ENCODE measurements around the gene AGPAT4. TPM values are rescaled to one million over a fixed set of nuclear protein-coding genes. Genes with fewer than 3 reads are reported as not detected.

Gene AGPAT4
- polyA plus RNA-seq, 1 donor (not counting 4 experiments of a cell fraction or from before 2014, with no cell fraction given), result 8.4 TPM

DNA sequence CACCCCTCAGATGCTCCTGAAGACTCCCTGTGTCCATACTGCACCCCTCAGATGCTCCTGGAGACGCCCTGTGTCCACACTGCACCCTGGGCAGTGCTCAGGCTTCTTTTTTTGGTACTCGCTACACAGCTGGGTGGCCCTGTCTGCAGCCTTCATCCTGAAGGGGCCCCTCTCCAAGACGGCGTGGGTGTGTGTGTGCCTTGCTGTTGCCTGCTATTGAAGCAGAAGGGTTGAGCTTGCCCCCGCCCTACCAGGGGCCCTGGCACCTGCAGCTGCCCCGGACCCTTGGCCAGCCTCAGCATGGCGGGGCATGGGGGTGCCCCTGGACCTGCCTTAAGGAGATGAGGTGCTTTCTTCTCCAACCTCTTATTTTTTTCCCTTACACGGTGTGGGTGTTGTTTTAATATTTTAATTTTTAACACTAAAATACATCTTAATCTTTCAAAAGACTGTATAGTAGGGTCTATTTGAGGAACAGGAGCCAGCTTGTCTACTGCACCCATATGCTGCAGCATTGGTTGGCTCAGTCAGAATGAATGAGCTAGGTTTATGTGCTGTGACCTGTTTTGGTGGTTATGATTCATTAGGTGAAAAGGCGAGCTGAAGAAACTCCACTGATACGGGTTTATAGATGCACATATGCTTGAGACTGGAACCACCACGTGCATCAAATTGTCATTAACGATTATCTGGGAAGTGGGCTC lies 135.9 kb downstream of the AGPAT4 start:
- FAIRE-seq (peak; percentile 97), DNase-seq (ENCODE audit: low read depth, low spot score) (peak; percentile 73)
- no peaks in the 10 kb centered on the region for H3K9me1 ChIP-seq (ENCODE audit: control insufficient read depth, extremely low read depth, insufficient read depth, low read length)
- H3K79me2 ChIP-seq (ENCODE audit: control insufficient read depth, insufficient read depth, low read length), result no peaks in the 10 kb centered on the region
- no peak overlapping the region for H3K9ac ChIP-seq (ENCODE audit: control insufficient read depth, extremely low read depth, insufficient read depth, low read length)
- no peak overlapping the region for H3K27ac ChIP-seq (ENCODE audit: control insufficient read depth, insufficient read depth, low read length)
- H4K20me1 ChIP-seq (ENCODE audit: control insufficient read depth, extremely low read depth, insufficient read depth, low read length), result no peaks in the 10 kb centered on the region
- H2AFZ ChIP-seq (ENCODE audit: control insufficient read depth, low read length), result no peak overlapping the region
- peaks cover 0 to 4% of the 10 kb centered on the region in 2 experiments for H3K36me3 ChIP-seq (ENCODE audit: control insufficient read depth in 2 of 2, extremely low read depth in 1 of 2, insufficient read depth in 2 of 2, low read length in 2 of 2)
- H3K4me2 ChIP-seq (ENCODE audit: control insufficient read depth, extremely low read depth, insufficient read depth, low read depth, low read length), result peak overlapping the region; percentile 49
- dilution Hi-C loops (cut with MboI; ENCODE audit: extremely low pct_ligation_motif_present, low sequenced_read_pairs), result no loop called here
- H3K4me3 ChIP-seq (ENCODE audit: control insufficient read depth in 2 of 3, extremely low read depth in 1 of 3, insufficient read depth in 2 of 3, low read depth in 1 of 3, low read length in 3 of 3), result no peak overlapping the region
- no peaks in the 10 kb centered on the region for H3K27me3 ChIP-seq (ENCODE audit: control insufficient read depth, extremely low read depth, insufficient read depth, low read length)
- H3K9me3 ChIP-seq (ENCODE audit: control insufficient read depth, low read depth, low read length), result peaks cover 2% of the 10 kb centered on the region
- H3K4me1 ChIP-seq (ENCODE audit: control insufficient read depth, extremely low read depth, insufficient read depth, low read length), result peaks cover 13% of the 10 kb centered on the region
- TF ChIP-seq, protein P1, sequence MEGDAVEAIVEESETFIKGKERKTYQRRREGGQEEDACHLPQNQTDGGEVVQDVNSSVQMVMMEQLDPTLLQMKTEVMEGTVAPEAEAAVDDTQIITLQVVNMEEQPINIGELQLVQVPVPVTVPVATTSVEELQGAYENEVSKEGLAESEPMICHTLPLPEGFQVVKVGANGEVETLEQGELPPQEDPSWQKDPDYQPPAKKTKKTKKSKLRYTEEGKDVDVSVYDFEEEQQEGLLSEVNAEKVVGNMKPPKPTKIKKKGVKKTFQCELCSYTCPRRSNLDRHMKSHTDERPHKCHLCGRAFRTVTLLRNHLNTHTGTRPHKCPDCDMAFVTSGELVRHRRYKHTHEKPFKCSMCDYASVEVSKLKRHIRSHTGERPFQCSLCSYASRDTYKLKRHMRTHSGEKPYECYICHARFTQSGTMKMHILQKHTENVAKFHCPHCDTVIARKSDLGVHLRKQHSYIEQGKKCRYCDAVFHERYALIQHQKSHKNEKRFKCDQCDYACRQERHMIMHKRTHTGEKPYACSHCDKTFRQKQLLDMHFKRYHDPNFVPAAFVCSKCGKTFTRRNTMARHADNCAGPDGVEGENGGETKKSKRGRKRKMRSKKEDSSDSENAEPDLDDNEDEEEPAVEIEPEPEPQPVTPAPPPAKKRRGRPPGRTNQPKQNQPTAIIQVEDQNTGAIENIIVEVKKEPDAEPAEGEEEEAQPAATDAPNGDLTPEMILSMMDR (optimal IDR thresholded peaks at IDR 0.05 in 1 of 3, IDR thresholded peaks at IDR 0.05 in 1 of 3, conservative IDR thresholded peaks at IDR 0.05 in 1 of 3; ENCODE audit: extremely low read depth in 1 of 3, insufficient read depth in 2 of 3, low read length in 3 of 3), result no peak
- TF ChIP-seq EZH2 (IDR thresholded peaks at IDR 0.05; ENCODE audit: low read length), result no peak

DNA sequence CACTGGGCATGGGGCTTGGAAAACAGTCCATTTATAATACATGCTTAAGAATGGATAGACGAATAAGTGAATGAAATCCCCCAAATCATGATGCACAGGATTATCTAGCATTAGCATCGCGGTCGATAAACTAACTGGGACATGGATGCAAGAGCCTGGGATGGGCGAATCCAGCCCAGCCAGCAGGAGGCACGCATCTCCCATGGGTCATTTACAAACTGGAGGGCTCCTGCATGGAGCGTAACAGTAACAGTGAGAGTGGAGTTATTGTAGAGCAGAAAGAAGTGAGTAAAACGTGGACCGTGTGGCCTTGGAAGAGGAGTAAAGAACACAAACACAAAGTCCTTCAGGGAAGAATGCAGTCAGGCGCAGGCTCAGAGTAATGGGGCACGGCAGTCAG lies 136.5 kb downstream of the AGPAT4 start:
- DNase-seq (ENCODE audit: low read depth, low spot score) (no peak), FAIRE-seq (no peak)
- Histone ChIP-seq H2AFZ (ENCODE audit: control insufficient read depth, low read length) (no peak overlapping the region), H3K4me3 (ENCODE audit: control insufficient read depth in 2 of 3, extremely low read depth in 1 of 3, insufficient read depth in 2 of 3, low read depth in 1 of 3, low read length in 3 of 3) (no peak overlapping the region), H3K9me3 (ENCODE audit: control insufficient read depth, low read depth, low read length) (peaks cover 2% of the 10 kb centered on the region), H3K9me1 (ENCODE audit: control insufficient read depth, extremely low read depth, insufficient read depth, low read length) (no peaks in the 10 kb centered on the region), H3K27me3 (ENCODE audit: control insufficient read depth, extremely low read depth, insufficient read depth, low read length) (no peaks in the 10 kb centered on the region), H3K27ac (ENCODE audit: control insufficient read depth, insufficient read depth, low read length) (no peak overlapping the region), H3K9ac (ENCODE audit: control insufficient read depth, extremely low read depth, insufficient read depth, low read length) (no peak overlapping the region), H3K79me2 (ENCODE audit: control insufficient read depth, insufficient read depth, low read length) (no peaks in the 10 kb centered on the region), H3K4me1 (ENCODE audit: control insufficient read depth, extremely low read depth, insufficient read depth, low read length) (peaks cover 13% of the 10 kb centered on the region), H4K20me1 (ENCODE audit: control insufficient read depth, extremely low read depth, insufficient read depth, low read length) (no peaks in the 10 kb centered on the region), H3K36me3 (ENCODE audit: control insufficient read depth in 2 of 2, extremely low read depth in 1 of 2, insufficient read depth in 2 of 2, low read length in 2 of 2) (peaks cover 0 to 4% of the 10 kb centered on the region in 2 experiments), H3K4me2 (ENCODE audit: control insufficient read depth, extremely low read depth, insufficient read depth, low read depth, low read length) (no peak overlapping the region)
- dilution Hi-C loops (cut with MboI; ENCODE audit: extremely low pct_ligation_motif_present, low sequenced_read_pairs), result no loop called here
- TF ChIP-seq, protein P1 (optimal IDR thresholded peaks at IDR 0.05 in 1 of 3, IDR thresholded peaks at IDR 0.05 in 1 of 3, conservative IDR thresholded peaks at IDR 0.05 in 1 of 3; ENCODE audit: extremely low read depth in 1 of 3, insufficient read depth in 2 of 3, low read length in 3 of 3), result no peak
- TF ChIP-seq EZH2 (IDR thresholded peaks at IDR 0.05; ENCODE audit: low read length), result no peak
